Neural cell (in vitro differentiated cells): ENCODE measurements around the gene ADPRHL1.

Experiments used
- EP300 ChIP-seq: fragments of 450-650 bp; conservative IDR thresholded peaks from 2 replicates; pipeline ENCODE4 v1.6.1; 2014; ENCODE audit warnings: antibody characterized with exemption, mild to moderate bottlenecking, moderate library complexity; ENCODE audit not compliant: poor library complexity, severe bottlenecking
- EZH2 ChIP-seq: fragments of 200-600, 300-800 bp; shearing (Covaris generic), sonication (generic); IDR thresholded peaks from 2 replicates; pipeline ENCODE4 v1.6.1; 2014; ENCODE audit warnings: antibody characterized with exemption, low read length, borderline replicate concordance, mild to moderate bottlenecking; ENCODE audit not compliant: insufficient read depth, poor library complexity, severe bottlenecking
- MXI1 ChIP-seq: fragments of 450-650 bp; conservative IDR thresholded peaks from 2 replicates; pipeline ENCODE4 v1.6.1; 2014; ENCODE audit warnings: antibody characterized with exemption, mild to moderate bottlenecking; ENCODE audit not compliant: poor library complexity, severe bottlenecking
- POLR2AphosphoS5 ChIP-seq: IDR thresholded peaks from 2 replicates; pipeline ENCODE4 v1.6.1; 2012
- RAD21 ChIP-seq: fragments of 450-650 bp; conservative IDR thresholded peaks from 2 replicates; pipeline ENCODE4 v1.6.1; 2014; ENCODE audit warnings: antibody characterized with exemption, mild to moderate bottlenecking, moderate library complexity
- SMC3 ChIP-seq: fragments of 450-650 bp; conservative IDR thresholded peaks from 2 replicates; pipeline ENCODE4 v1.6.1; 2014; ENCODE audit warnings: antibody characterized with exemption, mild to moderate bottlenecking, moderate library complexity; ENCODE audit not compliant: poor library complexity
- TF ChIP-seq, protein P1 (sequence below): fragments of 450-650 bp; IDR thresholded peaks from 2 replicates; pipeline ENCODE4 v1.5.1; 2014; ENCODE audit warnings: antibody characterized with exemption, mild to moderate bottlenecking, moderate library complexity; ENCODE audit not compliant: poor library complexity, severe bottlenecking
- TF ChIP-seq, protein P2 (sequence below): IDR thresholded peaks from 2 replicates; pipeline ENCODE4 v1.6.1; 2012; ENCODE audit warnings: borderline replicate concordance

DNA sequence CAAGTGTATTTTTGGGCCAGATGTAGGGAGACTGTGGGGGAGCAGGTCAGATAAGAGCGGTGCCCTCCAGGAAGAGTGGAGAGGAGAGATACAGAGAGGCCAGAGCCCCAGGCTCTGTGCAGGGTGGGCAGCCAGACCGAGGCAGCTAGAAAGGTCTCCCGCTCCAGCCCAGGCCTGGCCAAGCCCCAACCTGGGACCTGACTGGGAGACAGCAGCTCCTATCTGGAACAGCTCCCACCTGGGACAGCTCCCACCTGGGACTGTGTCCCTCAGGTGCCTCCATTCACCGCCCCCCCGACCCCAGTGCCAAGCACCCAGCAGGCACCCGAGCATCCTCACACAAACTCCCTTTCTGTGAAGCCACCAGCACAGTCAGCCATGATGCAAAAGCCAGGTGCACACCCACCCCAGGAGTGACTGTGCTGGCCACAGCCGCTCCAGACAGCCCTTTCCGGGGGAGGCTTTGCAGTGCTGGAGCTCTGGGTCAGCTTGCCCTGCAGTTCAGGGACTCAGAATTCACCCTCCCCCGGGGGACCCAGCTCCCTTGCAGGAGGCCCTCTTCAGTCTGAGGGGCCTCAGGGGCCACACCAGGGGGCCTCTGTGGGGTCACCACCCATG lies 87.2 kb downstream of the ADPRHL1 start:
- no peak for TF ChIP-seq POLR2AphosphoS5
- TF ChIP-seq EZH2, result no peak
- TF ChIP-seq, protein P1, sequence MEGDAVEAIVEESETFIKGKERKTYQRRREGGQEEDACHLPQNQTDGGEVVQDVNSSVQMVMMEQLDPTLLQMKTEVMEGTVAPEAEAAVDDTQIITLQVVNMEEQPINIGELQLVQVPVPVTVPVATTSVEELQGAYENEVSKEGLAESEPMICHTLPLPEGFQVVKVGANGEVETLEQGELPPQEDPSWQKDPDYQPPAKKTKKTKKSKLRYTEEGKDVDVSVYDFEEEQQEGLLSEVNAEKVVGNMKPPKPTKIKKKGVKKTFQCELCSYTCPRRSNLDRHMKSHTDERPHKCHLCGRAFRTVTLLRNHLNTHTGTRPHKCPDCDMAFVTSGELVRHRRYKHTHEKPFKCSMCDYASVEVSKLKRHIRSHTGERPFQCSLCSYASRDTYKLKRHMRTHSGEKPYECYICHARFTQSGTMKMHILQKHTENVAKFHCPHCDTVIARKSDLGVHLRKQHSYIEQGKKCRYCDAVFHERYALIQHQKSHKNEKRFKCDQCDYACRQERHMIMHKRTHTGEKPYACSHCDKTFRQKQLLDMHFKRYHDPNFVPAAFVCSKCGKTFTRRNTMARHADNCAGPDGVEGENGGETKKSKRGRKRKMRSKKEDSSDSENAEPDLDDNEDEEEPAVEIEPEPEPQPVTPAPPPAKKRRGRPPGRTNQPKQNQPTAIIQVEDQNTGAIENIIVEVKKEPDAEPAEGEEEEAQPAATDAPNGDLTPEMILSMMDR, result no peak
- no peak for TF ChIP-seq SMC3
- TF ChIP-seq, protein P2, sequence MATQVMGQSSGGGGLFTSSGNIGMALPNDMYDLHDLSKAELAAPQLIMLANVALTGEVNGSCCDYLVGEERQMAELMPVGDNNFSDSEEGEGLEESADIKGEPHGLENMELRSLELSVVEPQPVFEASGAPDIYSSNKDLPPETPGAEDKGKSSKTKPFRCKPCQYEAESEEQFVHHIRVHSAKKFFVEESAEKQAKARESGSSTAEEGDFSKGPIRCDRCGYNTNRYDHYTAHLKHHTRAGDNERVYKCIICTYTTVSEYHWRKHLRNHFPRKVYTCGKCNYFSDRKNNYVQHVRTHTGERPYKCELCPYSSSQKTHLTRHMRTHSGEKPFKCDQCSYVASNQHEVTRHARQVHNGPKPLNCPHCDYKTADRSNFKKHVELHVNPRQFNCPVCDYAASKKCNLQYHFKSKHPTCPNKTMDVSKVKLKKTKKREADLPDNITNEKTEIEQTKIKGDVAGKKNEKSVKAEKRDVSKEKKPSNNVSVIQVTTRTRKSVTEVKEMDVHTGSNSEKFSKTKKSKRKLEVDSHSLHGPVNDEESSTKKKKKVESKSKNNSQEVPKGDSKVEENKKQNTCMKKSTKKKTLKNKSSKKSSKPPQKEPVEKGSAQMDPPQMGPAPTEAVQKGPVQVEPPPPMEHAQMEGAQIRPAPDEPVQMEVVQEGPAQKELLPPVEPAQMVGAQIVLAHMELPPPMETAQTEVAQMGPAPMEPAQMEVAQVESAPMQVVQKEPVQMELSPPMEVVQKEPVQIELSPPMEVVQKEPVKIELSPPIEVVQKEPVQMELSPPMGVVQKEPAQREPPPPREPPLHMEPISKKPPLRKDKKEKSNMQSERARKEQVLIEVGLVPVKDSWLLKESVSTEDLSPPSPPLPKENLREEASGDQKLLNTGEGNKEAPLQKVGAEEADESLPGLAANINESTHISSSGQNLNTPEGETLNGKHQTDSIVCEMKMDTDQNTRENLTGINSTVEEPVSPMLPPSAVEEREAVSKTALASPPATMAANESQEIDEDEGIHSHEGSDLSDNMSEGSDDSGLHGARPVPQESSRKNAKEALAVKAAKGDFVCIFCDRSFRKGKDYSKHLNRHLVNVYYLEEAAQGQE, result no peak
- TF ChIP-seq RAD21, result no peak
- no peak for TF ChIP-seq EP300
- no peak for TF ChIP-seq MXI1
